CD4-positive, alpha-beta T cell treated with Interleukin-6 for 4 hours (primary cell): ENCODE data around the gene CPT1B.
"Not testable (repeated sequence)": the region's sequence is repeated elsewhere in the genome, so short reads cannot be mapped to it uniquely, and the experiment has no call there.

Source experiments
- DNase-seq: peaks from one replicate; pipeline ENCODE4 v3.0.0-alpha.2; 2020; ENCODE audit warnings: mixed read lengths

CPT1B gene

DNA sequence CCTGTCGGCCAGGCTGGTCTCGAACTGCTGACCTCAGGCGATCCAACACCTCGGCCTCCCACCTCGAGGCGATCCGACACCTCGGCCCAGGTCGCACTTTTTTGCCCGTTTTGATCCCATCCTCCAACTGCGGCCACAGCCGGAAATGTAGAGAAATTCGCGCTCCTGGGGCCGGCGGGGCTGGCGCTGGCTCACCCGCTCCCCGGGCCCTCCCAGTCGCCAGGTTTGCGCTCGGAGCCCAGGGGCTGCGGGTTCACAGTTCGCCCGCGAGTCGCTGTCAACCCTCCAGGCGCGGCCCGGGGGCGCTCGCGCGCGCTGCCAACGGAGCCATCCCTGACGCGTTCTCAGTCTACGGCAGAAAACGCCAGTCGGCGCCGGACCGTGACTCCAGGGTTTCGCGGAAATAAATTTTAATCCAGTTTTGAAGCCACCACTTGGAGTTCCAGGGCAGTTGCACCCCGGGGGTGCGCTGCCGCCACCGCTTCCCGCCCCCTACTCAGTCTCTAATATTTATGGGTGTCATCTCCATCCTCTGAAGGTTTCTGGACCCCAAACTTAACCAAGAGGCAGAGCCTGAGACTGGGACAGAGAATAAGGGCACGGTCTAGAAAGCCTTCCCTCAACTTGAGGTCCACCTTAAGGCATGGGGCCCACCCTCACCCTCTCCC, 34.0 kb downstream of the CPT1B start:
- peak; percentile 87 for DNase-seq

DNA sequence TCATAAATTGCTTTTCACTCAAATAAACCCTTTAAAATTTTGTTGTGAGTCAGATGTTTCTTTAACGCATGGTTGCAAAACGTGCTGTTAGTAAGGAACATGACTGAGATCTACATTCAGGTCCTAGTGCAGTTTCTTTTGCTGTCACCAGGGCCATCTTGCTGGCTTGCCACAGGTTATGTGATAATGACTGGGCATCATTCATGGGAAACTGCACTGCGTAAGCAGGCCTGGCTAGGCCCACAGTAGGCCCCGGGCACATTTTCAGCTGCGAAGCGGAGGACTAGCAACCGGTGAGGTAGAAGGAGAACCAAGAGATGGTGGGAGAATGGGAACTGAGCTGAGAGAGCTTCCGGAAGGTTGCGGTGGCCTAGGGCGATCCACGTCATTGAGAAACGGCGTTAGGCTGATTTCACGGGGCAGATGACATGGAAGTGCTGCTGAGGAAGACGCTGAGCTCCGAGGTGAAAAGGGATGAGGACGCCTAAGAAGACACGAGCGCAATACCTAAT, 35.8 kb downstream of the CPT1B start:
- DNase-seq, result no peak

DNA sequence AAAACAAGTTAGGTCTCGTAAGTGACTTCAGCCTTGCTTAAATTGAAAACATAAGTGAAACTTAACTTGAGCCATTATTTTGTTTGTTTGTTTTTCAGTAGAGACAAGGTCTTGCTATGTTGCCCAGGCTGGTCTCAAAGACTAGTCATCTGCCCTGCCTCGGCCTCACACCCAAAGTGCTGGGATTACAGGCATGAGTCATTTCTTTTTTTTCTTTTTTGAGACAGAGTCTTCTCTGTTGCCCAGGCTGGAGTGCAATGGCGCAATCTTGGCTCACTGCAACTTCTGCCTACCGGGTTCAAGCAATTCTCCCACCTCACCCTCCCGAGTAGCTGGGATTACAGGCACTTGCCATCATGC, 36.6 kb downstream of the CPT1B start:
- DNase-seq, result peak; percentile 34

DNA sequence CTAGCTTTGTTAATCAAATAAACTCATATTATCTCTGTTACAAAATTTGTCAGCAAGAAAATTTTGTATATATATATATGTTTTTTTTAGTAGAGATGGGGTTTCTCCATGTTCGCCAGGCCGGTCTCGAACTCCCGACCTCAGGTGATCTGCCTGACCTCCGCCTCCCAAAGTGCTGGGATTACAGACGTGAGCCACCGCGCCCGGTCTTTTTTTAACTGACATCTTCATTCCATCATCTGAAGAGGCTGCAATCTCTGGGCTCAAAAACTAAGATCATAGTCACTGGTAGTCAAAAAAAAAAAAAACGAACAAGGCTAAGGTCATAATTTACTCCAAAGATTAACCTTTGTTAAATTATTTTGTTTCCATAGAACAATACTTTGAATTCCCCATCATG, 37.8 kb downstream of the CPT1B start:
- DNase-seq, result no peak

DNA sequence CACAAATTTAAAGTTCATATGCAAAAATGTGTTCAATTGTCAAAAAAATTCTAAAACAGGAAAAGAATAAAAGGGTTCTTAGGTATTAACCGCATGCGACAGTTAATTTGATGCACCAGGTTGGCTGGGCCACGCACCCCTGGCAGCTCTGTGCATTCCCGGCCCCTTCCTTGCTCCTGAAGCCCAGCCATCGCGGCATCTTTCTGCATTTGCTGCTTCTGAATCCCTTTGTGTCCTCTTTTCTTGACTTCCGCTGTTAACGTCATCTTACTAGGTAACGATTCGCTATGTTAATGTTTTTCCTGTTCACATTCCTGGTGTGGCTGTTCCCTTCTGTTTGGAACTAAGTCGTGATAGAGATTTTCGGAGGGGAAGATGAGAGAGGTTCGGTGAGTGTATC, 40.5 kb downstream of the CPT1B start:
- DNase-seq, result no peak

DNA sequence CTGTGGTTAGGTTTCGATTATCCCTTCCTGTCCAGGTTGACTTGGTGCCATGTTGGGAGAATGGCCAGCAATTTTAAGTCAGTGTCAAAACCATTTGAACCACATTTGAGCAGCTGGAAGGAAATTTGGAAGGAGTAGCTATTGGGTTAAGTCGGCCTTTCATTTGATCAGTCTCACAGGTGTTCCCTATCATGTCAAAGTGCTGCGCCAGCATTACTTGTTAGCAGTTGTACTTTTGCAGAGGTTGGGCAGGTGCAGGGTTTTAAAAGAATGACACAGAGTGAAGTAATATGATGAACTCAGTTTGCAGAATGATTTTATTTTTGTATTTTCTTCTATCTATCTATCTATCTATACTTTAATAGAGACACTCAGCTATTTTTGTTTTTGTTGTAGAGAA, 42.0 kb downstream of the CPT1B start:
- DNase-seq, result no peak

DNA sequence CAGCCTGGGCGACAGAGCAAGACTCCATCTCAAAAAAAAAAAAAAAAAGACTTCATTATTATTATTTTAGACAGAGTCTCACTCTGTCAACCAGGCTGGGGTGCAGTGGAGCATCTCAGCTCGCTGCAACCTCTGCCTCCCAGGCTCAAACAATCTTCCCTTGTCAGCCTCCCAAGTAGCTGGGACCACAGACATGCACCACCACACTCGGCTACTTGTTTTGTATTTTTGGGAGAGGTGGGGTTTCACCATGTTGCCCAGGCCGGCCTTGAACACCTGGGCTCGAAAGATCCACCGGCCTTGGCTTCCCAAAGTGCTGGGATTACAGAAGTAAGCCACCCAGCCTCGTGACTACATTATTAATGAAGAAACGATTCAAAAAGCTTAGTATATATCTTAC, 43.1 kb downstream of the CPT1B start:
- no peak for DNase-seq

DNA sequence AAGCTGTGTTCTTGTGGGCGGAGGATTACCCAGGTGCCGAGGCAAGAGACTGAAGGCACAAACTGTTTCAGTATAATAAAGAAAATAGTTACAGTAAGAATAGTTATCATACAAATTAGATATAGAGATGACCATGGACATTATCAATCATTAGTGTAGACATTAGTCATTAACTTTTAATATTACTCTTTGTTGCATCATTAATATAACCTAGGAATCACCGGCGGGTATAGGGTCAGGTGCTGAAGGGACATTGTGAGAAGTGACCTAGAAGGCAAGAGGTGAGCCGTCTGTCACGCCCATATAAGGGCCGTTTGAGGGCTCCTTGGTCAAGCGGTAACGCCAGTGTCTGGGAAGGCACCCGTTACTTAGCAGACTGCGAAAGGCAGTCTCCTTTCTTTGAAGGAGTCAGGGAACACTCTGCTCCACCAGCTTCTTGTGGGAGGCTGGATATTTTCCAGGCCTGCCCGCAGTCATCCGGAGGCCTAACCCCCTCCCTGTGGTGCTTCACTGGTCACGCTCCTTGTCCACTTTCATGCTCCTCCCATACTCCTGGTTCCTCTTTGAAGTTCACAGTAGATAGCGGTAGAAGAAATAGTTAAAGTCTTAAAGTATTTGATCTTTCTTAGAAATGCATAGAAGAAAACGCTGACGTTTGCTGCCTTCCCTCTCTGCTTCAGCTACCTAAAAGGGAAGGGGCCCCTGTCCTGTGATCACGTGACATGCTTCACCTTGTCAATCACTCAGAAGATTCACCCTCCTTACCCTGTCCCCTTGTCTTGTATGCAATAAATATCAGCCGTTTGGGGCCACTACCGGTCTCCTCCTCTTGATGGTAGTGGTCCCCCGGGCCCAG, 44.1 kb downstream of the CPT1B start:
- DNase-seq, result not testable (repeated sequence)

DNA sequence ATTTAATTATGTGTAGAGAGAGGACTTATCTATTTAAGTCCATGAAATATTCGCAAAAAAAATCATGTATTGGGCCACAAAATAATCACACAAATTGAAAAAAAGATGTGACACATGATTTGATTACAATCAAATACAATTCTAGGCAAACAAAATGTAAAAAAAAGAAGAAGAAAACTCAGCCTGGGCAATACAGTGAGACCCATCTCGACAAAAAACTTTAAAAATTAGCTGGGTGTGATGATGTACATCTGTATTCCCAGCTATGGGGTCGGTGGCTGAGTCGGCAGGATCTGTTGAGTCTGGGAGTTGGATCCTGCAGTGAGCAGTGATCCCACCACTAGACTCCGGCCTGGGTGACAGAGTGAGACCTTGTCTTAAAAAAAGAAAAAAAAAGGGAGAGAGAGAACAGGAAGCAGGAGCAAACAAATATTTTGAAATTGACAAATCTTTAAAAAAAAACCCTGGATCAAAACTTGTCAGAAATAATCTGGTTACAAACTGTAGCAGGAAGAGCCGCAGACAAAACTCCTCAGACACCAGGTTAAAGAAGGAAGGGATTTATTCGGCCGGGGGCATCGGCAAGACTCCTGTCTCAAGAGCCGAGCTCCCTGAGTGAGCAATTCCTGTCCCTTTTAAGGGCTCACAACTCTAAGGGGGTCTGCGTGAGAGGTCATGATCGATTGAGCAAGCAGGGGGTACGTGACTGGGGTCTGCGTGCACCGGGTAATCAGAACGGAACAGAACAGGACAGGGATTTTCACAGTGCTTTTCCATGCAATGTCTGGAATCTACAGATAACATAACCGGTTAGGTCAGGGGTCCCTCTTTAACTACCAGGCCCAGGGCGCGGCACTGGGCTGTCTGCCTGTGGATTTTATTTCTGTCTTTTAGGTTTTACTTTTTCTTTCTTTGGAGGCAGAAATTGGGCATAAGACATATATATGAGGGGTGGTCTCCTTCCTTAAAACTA, 45.1 kb downstream of the CPT1B start:
- no peak for DNase-seq

DNA sequence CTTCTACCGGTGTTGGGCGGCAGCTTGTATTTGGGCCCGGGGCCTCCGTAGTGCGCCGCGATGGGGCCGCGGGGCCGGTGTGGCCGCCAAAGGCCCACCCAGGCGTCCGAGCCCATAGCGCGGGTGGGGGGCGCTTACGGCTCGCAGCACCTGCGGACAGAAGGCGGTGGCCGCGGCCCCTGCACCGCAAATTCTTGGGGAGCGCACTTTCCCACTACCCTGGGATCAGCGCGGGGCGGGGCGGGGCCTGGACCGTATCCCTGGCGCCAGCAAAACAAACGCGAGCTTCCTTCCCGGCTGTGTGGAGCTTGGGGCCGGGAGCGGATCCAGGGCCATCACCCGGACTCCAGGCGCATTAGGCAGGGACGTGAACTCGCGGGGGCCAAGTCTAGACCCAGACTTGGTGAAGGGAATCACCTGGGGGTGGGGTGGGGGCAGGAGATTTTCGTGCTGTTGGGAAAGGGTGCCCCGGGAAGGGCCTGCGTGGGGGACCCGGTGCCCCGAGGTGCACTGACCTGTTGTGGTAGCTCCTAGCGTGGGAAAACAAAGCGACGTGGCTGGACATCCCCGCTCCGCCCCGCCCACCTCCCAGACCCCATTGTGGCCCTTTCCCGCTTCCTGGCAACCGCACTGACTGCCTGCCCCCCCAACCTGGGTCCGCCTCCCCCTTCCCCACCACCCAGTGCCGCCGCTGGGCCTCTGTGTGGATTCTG, 46.1 kb downstream of the CPT1B start:
- peak; percentile 21 for DNase-seq

DNA sequence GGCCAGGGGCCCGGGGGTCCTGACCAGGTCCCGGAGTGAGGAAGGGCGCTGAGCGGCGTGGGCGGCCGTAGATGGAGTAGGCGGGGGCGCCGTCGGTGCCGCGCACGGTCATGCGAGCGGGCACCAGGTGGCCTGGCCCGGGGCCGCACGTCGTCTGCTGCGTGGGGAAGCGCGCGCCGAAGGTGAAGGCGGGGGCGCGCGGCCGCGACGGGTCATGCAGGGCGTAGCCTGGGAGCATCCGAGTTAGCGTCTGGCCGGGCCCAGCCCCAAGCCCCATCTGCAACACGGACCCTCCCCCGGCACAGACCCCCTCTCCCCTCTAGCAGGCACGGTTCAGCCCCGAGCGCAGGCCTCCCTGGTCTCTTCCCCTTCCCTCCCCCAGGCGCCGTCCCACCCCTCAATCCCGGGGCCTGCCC, 46.7 kb downstream of the CPT1B start:
- DNase-seq, result peak; percentile 65

DNA sequence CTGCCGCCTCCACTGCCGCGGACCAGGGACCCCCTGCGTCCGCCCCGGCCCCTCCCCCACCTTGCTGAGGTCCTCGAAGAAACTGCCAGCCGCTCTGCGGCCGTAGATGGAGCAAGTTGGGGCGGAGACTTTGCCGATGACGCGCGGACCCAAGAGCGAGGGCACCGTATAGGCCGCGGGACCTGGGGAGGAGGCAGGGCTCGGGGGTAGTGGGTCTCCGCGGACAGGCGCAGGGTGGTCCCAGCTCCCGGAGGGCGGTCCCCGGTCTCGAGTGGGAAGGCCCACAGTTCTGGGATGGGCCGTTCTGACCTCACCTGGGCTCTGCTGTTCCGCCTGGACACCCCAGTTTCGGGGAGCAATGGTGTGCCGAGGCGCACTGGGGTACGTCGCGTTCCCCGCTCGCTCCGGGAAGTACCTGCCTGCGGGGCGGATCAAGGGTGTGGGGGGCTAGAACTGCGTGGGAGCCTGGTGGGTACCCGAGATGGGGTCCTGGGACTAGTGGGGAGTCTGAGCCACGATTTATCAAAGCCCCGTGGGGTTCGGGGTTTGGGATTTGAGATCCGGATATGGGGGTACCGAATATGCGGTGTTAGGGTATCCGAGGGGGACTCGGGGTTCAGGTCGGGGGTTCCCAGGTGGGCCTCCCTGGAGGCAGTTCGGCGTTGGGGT, 47.2 kb downstream of the CPT1B start:
- peak; percentile 80 for DNase-seq

DNA sequence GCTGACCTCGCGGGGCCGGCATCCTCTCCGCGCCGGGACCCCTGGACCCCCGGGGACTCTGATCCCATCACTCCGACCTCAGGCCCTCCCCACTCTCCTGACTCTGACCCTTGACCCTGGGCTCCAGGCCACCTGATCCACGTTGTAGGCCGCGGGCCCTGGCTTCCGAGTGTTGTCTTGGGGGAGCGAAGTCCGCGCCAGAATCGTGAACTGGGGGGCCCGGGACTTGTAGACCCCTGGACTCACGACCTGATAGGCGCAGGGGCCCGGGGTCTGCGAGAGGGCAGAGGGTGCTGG, 47.7 kb downstream of the CPT1B start:
- no peak for DNase-seq

DNA sequence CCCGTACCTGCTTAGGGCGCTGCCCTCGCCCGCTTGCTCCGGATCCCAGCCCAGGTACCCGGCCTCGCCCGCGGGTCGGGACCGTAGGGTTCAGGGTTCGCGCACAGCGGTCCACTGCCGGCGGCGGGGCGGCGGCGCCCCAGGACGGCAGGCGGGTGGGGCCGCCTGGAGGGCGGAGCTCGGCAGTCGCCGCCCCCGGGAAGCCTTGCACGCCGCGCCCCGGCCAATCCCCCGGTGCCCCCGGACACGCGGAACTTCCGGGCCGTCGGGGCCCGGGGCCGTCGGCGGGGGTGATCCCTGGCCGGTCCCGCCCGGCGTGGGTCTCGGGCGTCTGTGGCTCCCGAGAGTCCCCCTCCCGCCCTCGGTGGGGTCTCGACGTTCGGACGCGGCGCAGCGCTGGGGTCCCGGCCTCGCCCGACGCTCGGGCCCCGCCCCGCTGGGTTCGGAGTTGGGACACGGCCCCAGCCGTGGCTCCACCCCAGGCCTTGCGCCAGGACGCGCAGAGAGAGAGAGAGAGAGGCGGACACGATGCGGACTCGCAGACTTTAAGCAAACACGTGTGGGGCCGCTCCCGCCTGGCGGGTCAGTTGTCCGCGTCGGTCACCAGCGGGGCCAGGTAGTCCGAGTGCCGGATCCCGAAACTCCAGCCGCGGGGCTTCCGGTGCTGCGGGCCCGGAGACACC, 48.2 kb downstream of the CPT1B start, which contains the start of gene TYMP:
TYMP (minus strand) TSS at position 116 of the 683 bp plus-strand sequence. CDS start 303 bp downstream, outside the sequence.
- DNase-seq, result peak; percentile 75

DNA sequence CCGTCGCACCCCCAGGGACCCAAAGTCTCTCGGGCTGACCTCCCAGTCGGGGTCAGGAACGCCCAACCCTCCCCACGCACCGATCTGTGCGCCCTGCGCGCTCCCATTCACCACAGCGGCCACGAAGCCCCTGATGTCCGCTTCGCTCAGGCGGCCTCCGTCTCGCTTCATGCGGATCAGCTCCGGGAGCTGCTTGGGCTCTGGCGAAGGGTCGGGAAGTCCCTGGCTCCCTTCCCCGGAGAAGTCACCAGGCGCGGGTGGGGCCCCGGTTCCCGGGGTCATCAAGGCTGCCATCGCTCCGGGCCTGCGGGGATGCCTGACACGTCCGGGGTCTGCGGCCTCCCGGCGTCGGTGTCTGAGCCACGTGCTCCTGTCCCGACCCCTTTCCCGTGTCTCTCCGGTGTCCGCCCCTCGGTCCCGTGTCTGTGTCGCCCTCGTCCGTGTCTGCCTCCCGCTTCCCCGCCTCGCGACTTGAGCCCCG, 48.8 kb downstream of the CPT1B start:
- no peak for DNase-seq

DNA sequence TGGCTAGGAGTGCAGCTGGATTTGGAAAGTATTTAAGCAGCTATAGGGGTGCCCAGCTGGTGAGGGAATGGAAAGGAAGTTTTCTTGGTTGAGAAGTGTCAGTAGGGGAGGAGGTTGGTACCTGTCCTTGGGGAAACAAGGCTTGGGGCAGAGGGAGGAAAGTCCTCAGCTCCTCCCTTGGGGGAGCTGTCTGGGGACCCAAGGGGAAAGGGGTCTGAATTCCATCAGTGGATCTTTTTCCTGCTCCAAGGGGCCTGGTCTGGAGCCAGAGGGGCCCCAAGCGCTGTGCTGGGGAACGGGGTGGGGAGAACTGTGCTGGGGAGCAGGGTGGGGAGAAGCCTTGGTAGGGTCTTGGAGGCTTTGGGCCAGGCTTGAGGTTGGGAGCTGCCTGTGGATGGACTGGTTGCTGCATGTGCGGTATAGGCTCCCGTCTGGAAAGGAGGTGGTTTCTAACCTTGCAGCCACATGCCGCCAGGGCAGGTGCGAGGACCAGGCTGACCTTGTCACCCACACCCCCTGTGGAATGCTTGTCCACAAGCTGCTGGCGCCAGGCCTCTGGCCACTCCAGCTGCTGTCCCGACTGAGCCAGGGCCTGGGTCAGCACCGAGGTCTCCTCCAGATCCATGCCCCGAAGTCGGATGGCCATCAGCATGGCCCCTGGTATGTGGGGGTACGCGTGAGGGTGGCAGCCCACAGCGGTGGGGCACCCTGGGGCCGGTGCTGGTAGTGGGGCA, 49.4 kb downstream of the CPT1B start:
- no peak for DNase-seq

DNA sequence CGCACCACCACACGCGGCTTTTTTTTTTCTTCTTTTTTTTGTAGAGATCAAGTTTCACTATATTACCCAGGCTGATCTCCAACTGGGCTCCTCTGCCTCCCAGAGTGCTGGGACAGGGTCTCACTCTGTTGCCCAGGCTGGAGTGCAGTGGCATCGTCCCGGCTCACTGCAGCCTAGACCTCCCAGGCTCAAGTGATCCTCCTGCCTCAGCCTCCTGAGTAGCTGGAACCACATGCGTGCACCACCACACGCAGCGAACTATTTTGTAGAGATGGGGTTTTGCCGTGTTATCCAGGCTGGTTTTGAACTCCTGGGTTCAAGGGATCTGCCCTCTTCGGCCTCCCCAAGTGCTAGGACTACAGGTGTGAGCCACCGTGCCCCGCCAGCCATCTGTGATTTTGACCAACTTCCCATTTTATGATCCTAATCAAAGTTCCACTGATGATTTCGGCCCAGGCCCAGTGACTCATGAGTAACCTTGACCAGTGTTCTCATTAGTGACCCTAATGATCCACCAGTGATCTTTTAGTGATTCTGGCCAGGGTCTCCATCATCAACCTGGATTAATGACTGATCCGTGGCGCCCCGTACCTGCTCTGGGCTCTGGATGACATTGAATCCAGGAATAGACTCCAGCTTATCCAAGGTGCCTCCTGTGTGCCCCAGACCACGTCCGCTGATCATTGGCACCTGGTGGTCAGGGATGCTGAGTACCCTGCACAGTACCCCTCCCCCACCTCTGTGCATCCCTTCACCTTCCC, 50.1 kb downstream of the CPT1B start:
- no peak for DNase-seq

DNA sequence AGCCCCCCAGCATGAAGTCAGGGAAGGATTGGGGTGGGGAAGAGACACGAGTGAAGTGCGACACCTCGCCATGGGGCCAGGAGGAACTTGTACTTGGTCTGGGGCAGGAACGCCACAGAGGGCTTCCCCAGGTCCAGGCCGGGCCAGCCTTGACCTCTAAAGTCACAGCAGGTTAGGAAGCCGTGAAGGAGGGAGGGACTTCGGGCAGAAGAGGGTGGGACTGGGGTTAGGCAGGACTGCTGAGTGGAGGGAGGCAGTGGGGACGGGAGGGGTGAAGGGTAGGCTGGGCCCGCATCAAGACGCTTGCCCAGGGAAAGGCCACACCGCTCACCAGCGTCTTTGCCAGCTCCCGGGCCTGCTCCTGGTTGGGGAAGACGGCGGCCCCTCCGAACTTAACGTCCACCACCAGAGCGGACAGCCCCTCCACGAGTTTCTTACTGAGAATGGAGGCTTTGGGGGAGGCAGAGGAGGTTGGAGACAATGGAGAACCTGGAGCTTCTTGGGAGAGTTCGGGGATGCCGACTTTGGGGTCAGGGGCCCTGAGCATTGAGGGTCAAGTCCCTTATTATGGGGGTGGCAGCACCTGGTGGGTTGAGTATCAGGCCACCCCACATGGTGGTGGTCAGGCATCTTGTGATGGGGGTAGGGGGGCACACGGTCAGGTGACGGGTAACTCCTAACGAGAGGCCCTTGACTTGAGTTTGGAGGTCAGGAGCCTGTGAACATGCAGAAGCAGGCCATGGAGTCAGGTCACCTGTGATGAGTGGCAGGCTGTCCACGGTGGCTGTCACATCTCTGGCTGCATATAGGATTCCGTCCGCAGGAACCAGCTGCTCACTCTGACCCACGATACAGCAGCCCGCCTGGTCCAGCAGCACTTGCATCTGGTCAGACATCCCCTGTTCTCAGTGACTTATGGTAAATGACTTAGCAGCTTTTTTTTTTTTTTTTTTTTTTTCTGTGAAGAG, 51.1 kb downstream of the CPT1B start:
- DNase-seq, result peak; percentile 45
